ENCODE measurements around the gene COL27A1. TPM values are rescaled to one million over a fixed set of nuclear protein-coding genes. Genes with fewer than 3 reads are reported as not detected.

The COL27A1 gene
- polyA plus RNA-seq, 1 of the 3 experiments (the other 2 are of a cell fraction): 8.7 TPM

- no peak for TF ChIP-seq CTCF (IDR thresholded peaks at IDR 0.05)
- TF ChIP-seq FOSL2 (IDR thresholded peaks at IDR 0.05; ENCODE audit: borderline replicate concordance, low read depth): 0 out of 2 replicates have a peak, but pooled peaks have one; percentile 40
- peak in 1 of 2 experiments; percentile 16; a peak in 1 of 4 replicates for TF ChIP-seq EP300 (IDR thresholded peaks at IDR 0.05; ENCODE audit: borderline replicate concordance in 1 of 2, low read depth in 1 of 2, low read length in 1 of 2)
- no peak for TF ChIP-seq MXI1 (IDR thresholded peaks at IDR 0.05; ENCODE audit: low read depth, low read length)
- no peak for TF ChIP-seq ZBTB33 (IDR thresholded peaks at IDR 0.05; ENCODE audit: borderline replicate concordance, low read depth)
Measured at GRCh38 chr9:114278881-114279570, 123.7 kb downstream of the COL27A1 start (continued).

DNA sequence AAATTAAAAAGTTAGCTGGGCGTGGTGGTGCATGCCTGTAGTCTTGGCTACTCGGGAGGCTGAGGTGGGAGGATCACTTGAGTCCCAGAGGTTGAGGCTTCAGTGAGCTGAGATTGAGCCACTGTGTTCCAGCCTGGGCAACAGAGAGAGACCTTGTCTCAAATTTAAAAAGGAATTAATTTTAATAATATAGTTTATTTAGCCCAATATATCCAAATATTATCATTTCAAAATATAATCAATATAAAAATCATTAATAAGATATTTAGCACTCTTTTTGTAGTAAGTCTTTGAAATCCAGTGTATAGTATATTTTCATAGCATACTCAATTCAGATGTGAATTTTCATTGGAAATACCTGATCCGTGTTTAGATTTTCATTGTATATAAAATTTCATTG lies 124.4 kb downstream of the COL27A1 start:
- no peak overlapping the region for H3K9ac ChIP-seq
- H3K4me1 ChIP-seq (ENCODE audit: control insufficient read depth in 1 of 2, insufficient read depth in 2 of 2, low read depth in 1 of 2, low read length in 1 of 2): peaks cover 8 to 28% of the 10 kb centered on the region in 2 experiments; a peak in 3 of 4 replicates
- no peak overlapping the region for H3K4me2 ChIP-seq
- no peaks in the 10 kb centered on the region for H3K9me3 ChIP-seq
- H3K27ac ChIP-seq (ENCODE audit: low read depth in 2 of 2, low read length in 1 of 2): peak overlapping the region in 1 of 2 experiments; percentile 51; a peak in 1 of 4 replicates
- H4K20me1 ChIP-seq (ENCODE audit: insufficient read depth): no peaks in the 10 kb centered on the region
- no peaks in the 10 kb centered on the region for H3K79me2 ChIP-seq (ENCODE audit: insufficient read depth)
- DNase-seq: no peak
- H3K27me3 ChIP-seq (ENCODE audit: insufficient read depth): no peaks in the 10 kb centered on the region
- peaks cover 11% of the 10 kb centered on the region for H3F3A ChIP-seq (replicated peaks; ENCODE audit: insufficient read depth)
- ChIA-PET CTCF (interaction anchor here (1.4 to 4.5 kb wide), 5 partner anchors 8 to 197 kb away, joined by 3 to 33 read pairs (median 12); partner anchors contain the start of gene COL27A1), POLR2A (no interaction called here)
- WGBS (ENCODE audit: low lambda C conversion rate): 94% methylated on average over 3 of the region's 3 CpGs
- no peak overlapping the region for H3K4me3 ChIP-seq (ENCODE audit: low read depth in 2 of 2, low read length in 1 of 2)
- H2AFZ ChIP-seq (ENCODE audit: low read depth): no peak overlapping the region
- H3K36me3 ChIP-seq (replicated peaks in 1 of 2; ENCODE audit: control insufficient read depth in 1 of 2, insufficient read depth in 2 of 2, low read length in 1 of 2): peaks cover 0 to under 1% of the 10 kb centered on the region in 2 experiments
- no peaks in the 10 kb centered on the region for H3K9me2 ChIP-seq
- TF ChIP-seq RAD21 (IDR thresholded peaks at IDR 0.05; ENCODE audit: low read length) (no peak), PBX3 (IDR thresholded peaks at IDR 0.05) (no peak), MXI1 (IDR thresholded peaks at IDR 0.05; ENCODE audit: low read depth, low read length) (no peak), SIN3A (IDR thresholded peaks at IDR 0.05; ENCODE audit: borderline replicate concordance, low read depth, low read length) (no peak), EZH2phosphoT487 (IDR thresholded peaks at IDR 0.05; ENCODE audit: borderline replicate concordance, low read depth) (no peak), IRF3 (IDR thresholded peaks at IDR 0.05; ENCODE audit: low read depth, low read length) (no peak), EP300 (IDR thresholded peaks at IDR 0.05; ENCODE audit: borderline replicate concordance in 1 of 2, low read depth in 1 of 2, low read length in 1 of 2) (no peak), USF2 (IDR thresholded peaks at IDR 0.05; ENCODE audit: borderline replicate concordance, low read depth, low read length) (no peak), REST (IDR thresholded peaks at IDR 0.05; ENCODE audit: low read depth, low read length) (no peak), TCF12 (IDR thresholded peaks at IDR 0.05) (no peak), GATA2 (CRISPR knock-in tag; IDR thresholded peaks at IDR 0.05) (no peak), TAF1 (IDR thresholded peaks at IDR 0.05; ENCODE audit: borderline replicate concordance, low read depth, low read length) (no peak), USF1 (IDR thresholded peaks at IDR 0.05; ENCODE audit: borderline replicate concordance, low read depth) (no peak)
